Kidney epithelial cell (primary cell): ENCODE results near the gene ATP8A2. TPM values are rescaled to one million over a fixed set of nuclear protein-coding genes. Genes with fewer than 3 reads are reported as not detected.

Experiments
- DNase-seq: peaks from one replicate; pipeline ENCODE4 v3.0.0-alpha.2; 2010; ENCODE audit warnings: low read depth
- H3K27me3 ChIP-seq: 2 replicates; pipeline ENCODE4 v1.6.0; 2011; ENCODE audit warnings: low read length; ENCODE audit not compliant: control insufficient read depth, insufficient read depth
- H3K36me3 ChIP-seq: 2 replicates; pipeline ENCODE4 v1.5.1; 2011; ENCODE audit warnings: low read length; ENCODE audit not compliant: control insufficient read depth, insufficient read depth
- H3K4me3 ChIP-seq: 2 replicates; pipeline ENCODE4 v1.5.1; 2011; ENCODE audit warnings: low read depth, mild to moderate bottlenecking, control low read depth, low read length
- CTCF ChIP-seq: IDR thresholded peaks from 2 replicates; pipeline ENCODE4 v1.5.1; 2011; ENCODE audit warnings: mild to moderate bottlenecking, moderate library complexity, low read length, control low read depth, inconsistent platforms; ENCODE audit not compliant: insufficient read depth, poor library complexity, severe bottlenecking
- total RNA-seq: library from RNA; depleted of rRNA; stranded (reverse); fragments of >200 nt; gene quantifications from 2 replicates; pipeline ENCODE4 v1.2.3, GENCODE V29; 2015

ATP8A2 gene
- total RNA-seq, 1 donor from 2014 or later, result 3.8 TPM

- Histone ChIP-seq H3K4me3 (no peak overlapping the region), H3K27me3 (no peaks in the 10 kb centered on the region), H3K36me3 (no peaks in the 10 kb centered on the region)
- TF ChIP-seq CTCF, result no peak
- DNase-seq, result peak; percentile 29
Observed at GRCh38 chr13:25652764-25653163, 281.0 kb downstream of the ATP8A2 start.

- H3K4me3 ChIP-seq, result no peak overlapping the region
- H3K27me3 ChIP-seq, result no peaks in the 10 kb centered on the region
- no peaks in the 10 kb centered on the region for H3K36me3 ChIP-seq
- DNase-seq, result no peak
- no peak for TF ChIP-seq CTCF
Observed at GRCh38 chr13:25654322-25654721, 282.5 kb downstream of the ATP8A2 start.

- Histone ChIP-seq H3K4me3 (no peak overlapping the region), H3K27me3 (no peaks in the 10 kb centered on the region), H3K36me3 (no peaks in the 10 kb centered on the region)
- no peak for TF ChIP-seq CTCF
- DNase-seq, result no peak
Observed at GRCh38 chr13:25657157-25657556, 285.4 kb downstream of the ATP8A2 start.

- TF ChIP-seq CTCF, result no peak
- H3K27me3 ChIP-seq, result no peaks in the 10 kb centered on the region
- no peak overlapping the region for H3K4me3 ChIP-seq
- no peaks in the 10 kb centered on the region for H3K36me3 ChIP-seq
- no peak for DNase-seq
Observed at GRCh38 chr13:25659091-25659795, 287.5 kb downstream of the ATP8A2 start.

GRCh38 chr13:25660996-25661395 is 289.2 kb downstream of the ATP8A2 start:
- H3K36me3 ChIP-seq, result no peaks in the 10 kb centered on the region
- H3K4me3 ChIP-seq, result no peak overlapping the region
- DNase-seq, result no peak
- no peak for TF ChIP-seq CTCF
- no peaks in the 10 kb centered on the region for H3K27me3 ChIP-seq

- H3K36me3 ChIP-seq, result no peaks in the 10 kb centered on the region
- no peaks in the 10 kb centered on the region for H3K27me3 ChIP-seq
- TF ChIP-seq CTCF, result no peak
- no peak overlapping the region for H3K4me3 ChIP-seq
- no peak for DNase-seq
Observed at GRCh38 chr13:25662516-25662915, 290.7 kb downstream of the ATP8A2 start.
